Muscle layer of duodenum (tissue), 2 donors: Measurements from ENCODE around the gene VANGL2.

Source experiments
- H3K27ac ChIP-seq: one replicate; pipeline ENCODE4 v1.7.0; 2013; ENCODE audit warnings: mild to moderate bottlenecking, low read length
- H3K27me3 ChIP-seq: one replicate; pipeline ENCODE4 v1.7.0; 2013; ENCODE audit warnings: low read depth, mild to moderate bottlenecking, control low read depth, low read length
- H3K36me3 ChIP-seq, 2 donors: one replicate each; pipeline ENCODE4 v1.7.0; 2013; ENCODE audit warnings: low read length in 2 of 2, control low read depth in 1 of 2, mild to moderate bottlenecking in 1 of 2; ENCODE audit not compliant: insufficient read depth in 2 of 2, control insufficient read depth in 1 of 2
- H3K4me1 ChIP-seq, 2 donors: one replicate each; pipeline ENCODE4 v1.7.0; 2013; ENCODE audit warnings: low read length in 2 of 2, mild to moderate bottlenecking in 2 of 2, control low read depth in 1 of 2, moderate library complexity in 1 of 2; ENCODE audit not compliant: insufficient read depth in 2 of 2, control insufficient read depth in 1 of 2
- H3K4me3 ChIP-seq, 2 donors: one replicate each; pipeline ENCODE4 v1.7.0; 2013; ENCODE audit warnings: low read length in 2 of 2, low read depth in 1 of 2, mild to moderate bottlenecking in 1 of 2
- H3K9me3 ChIP-seq, 2 donors: one replicate each; pipeline ENCODE4 v1.7.0; 2013; ENCODE audit warnings: low read length in 2 of 2, control low read depth in 1 of 2, mild to moderate bottlenecking in 1 of 2; ENCODE audit not compliant: control insufficient read depth in 1 of 2
- donor health status: healthy.

The VANGL2 gene

DNA sequence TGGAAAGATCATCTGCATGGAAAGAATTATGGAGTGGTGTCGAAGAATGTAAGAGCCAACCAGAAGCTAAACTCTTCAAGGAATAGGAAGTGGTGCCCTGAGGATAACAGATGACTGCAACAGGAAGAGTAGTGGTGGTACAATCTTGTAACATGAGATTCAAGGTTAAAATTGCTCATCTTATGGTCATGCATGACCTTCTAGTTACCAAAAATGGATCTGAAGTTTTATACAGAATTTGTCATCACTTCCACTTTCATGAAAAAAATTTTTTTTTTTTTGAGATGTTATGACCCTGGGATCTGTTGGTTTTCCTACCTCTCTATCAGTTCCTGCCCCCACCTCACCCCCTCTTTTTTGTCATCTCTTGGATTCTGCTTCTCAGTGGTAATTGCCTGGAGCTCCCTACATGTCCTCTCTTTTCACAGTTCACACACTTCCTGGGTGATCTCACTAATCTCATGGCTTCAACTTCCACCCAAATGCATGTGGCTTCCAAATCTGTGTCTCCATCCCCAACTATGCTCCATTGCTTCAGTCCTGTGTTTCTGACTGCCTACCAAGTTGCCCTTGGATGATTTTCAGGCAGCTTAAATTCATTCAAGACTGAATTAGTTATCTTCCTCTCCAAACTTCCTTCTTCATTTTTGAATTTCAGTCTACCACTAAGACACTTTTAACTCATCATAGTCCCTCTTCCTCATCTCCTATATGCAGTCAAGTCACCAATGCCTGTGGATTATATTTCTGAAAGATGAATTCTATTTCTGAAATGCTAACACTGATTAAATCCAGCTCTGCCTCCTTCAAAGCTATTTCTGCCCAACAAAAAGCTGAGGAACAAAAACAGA, 74.3 kb downstream of the VANGL2 start:
- H3K9me3 ChIP-seq = no peaks in the 10 kb centered on the region
- H3K4me3 ChIP-seq = no peak overlapping the region
- H3K27ac ChIP-seq = no peak overlapping the region

More for the DNA sequence above, 74.3 kb downstream of the VANGL2 start:
- H3K36me3 ChIP-seq = no peaks in the 10 kb centered on the region
- H3K4me1 ChIP-seq = no peaks in the 10 kb centered on the region
- H3K27me3 ChIP-seq = no peaks in the 10 kb centered on the region
